ENCODE data around the gene C1QTNF6. TPM values are rescaled to one million over a fixed set of nuclear protein-coding genes. Genes with fewer than 3 reads are reported as not detected.

Gene C1QTNF6
- total and polyA plus RNA-seq, 4 donors = 3.1 to 4.5 (median 4.0) TPM

DNA sequence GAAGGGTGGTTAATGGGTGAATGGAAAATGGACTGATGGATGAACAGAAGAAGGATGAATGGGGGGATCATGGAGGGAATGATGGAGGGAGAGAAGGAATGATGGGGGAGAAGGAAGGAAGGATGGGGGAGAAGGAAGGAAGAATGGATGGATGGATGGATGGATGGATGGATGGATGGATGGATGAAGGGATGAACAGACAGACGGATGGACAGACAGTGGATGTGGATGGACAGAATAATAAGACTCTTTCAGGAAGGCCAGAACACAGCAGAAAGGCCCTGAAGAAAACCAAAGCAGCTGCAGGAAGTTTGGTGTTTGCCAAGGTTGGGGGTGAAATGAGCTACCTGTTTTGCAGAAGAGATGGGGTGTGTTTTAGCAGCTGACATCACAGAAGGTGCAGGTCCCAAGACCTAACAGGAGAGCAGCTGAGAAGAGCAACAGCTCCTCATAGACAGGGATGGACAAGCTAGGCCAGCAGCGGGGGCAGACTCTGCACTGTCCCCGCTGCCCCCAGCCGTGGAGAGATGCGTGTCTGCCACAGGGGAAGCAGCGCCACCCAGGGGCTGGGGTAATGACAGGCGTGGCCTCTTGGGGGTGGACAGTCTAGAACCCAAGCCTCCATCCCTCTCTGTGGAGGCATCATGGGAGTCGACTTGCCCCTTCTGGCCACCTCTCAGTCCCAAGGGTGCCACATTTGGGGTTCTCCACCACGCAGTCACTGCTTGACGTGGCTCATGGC lies 17.9 kb downstream of the C1QTNF6 start:
- peaks cover 4 to 21% (median 15%) of the 10 kb centered on the region in 4 donors for H3K4me1 ChIP-seq (ENCODE audit: control insufficient read depth in 4 of 4, insufficient read depth in 4 of 4, low read length in 3 of 4)
- no peak for TF ChIP-seq SP1 (IDR thresholded peaks at IDR 0.05)
- TF ChIP-seq JUND (IDR thresholded peaks at IDR 0.05) = no peak
- TF ChIP-seq, protein P1, sequence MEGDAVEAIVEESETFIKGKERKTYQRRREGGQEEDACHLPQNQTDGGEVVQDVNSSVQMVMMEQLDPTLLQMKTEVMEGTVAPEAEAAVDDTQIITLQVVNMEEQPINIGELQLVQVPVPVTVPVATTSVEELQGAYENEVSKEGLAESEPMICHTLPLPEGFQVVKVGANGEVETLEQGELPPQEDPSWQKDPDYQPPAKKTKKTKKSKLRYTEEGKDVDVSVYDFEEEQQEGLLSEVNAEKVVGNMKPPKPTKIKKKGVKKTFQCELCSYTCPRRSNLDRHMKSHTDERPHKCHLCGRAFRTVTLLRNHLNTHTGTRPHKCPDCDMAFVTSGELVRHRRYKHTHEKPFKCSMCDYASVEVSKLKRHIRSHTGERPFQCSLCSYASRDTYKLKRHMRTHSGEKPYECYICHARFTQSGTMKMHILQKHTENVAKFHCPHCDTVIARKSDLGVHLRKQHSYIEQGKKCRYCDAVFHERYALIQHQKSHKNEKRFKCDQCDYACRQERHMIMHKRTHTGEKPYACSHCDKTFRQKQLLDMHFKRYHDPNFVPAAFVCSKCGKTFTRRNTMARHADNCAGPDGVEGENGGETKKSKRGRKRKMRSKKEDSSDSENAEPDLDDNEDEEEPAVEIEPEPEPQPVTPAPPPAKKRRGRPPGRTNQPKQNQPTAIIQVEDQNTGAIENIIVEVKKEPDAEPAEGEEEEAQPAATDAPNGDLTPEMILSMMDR (IDR thresholded peaks at IDR 0.05; ENCODE audit: low read depth, low read length, missing input control) = no peak
- no peak for DNase-seq (ENCODE audit: low spot score)
- no peaks in the 10 kb centered on the region for H3K9me3 ChIP-seq (ENCODE audit: control insufficient read depth in 4 of 4, low read length in 3 of 4)
- no peaks in the 10 kb centered on the region for H3K36me3 ChIP-seq (ENCODE audit: control insufficient read depth in 4 of 4, insufficient read depth in 3 of 4, low read depth in 1 of 4, low read length in 3 of 4)
- 91% methylated on average over 10 of the region's 10 CpGs for WGBS
- H3K9ac ChIP-seq (ENCODE audit: low read depth in 1 of 2, low read length in 2 of 2) = no peak overlapping the region
- H3K4me3 ChIP-seq (ENCODE audit: low read depth in 1 of 3, low read length in 3 of 3) = no peak overlapping the region
- no peak overlapping the region for H3K27ac ChIP-seq (ENCODE audit: low read depth in 1 of 2, low read length in 2 of 2)
- no peaks in the 10 kb centered on the region for H3K27me3 ChIP-seq (ENCODE audit: control insufficient read depth in 4 of 4, insufficient read depth in 4 of 4, low read length in 3 of 4)

DNA sequence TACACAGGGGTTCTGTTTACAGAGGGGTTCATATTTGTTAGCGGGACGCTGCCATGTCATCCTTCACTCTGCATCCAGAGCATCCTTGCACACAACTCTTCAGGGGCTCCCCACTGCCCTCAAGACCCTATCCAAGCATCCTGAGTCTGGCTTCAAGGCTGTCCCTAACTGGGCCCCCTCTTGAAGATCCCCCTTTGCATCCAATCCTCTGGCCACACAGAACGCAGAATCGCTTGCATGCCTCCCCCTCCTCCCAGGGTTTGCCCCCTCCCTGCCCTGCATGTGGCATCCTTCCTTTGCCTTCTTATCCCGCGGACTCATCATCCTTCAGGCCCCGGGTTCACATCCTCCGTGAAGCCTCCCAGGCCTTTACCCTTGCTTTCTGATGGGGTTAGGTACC lies 18.6 kb downstream of the C1QTNF6 start:
- no peak overlapping the region for H3K4me3 ChIP-seq (ENCODE audit: low read depth in 1 of 3, low read length in 3 of 3)
- H3K9me3 ChIP-seq (ENCODE audit: control insufficient read depth in 4 of 4, low read length in 3 of 4) = no peaks in the 10 kb centered on the region
- no peaks in the 10 kb centered on the region for H3K36me3 ChIP-seq (ENCODE audit: control insufficient read depth in 4 of 4, insufficient read depth in 3 of 4, low read depth in 1 of 4, low read length in 3 of 4)
- no peaks in the 10 kb centered on the region for H3K27me3 ChIP-seq (ENCODE audit: control insufficient read depth in 4 of 4, insufficient read depth in 4 of 4, low read length in 3 of 4)
- WGBS = 84% methylated on average over 8 of the region's 8 CpGs
- TF ChIP-seq YY1 (IDR thresholded peaks at IDR 0.05) (no peak), FOXA1 (IDR thresholded peaks at IDR 0.05) (no peak), SP1 (IDR thresholded peaks at IDR 0.05) (no peak)
- TF ChIP-seq, protein P2, sequence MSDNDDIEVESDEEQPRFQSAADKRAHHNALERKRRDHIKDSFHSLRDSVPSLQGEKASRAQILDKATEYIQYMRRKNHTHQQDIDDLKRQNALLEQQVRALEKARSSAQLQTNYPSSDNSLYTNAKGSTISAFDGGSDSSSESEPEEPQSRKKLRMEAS (IDR thresholded peaks at IDR 0.05) = no peak
- DNase-seq (ENCODE audit: low spot score) = no peak
- H3K4me1 ChIP-seq (ENCODE audit: control insufficient read depth in 4 of 4, insufficient read depth in 4 of 4, low read length in 3 of 4) = peaks cover 4 to 21% (median 15%) of the 10 kb centered on the region in 4 donors
- no peak overlapping the region for H3K27ac ChIP-seq (ENCODE audit: low read depth in 1 of 2, low read length in 2 of 2)
- no peak overlapping the region for H3K9ac ChIP-seq (ENCODE audit: low read depth in 1 of 2, low read length in 2 of 2)

DNA sequence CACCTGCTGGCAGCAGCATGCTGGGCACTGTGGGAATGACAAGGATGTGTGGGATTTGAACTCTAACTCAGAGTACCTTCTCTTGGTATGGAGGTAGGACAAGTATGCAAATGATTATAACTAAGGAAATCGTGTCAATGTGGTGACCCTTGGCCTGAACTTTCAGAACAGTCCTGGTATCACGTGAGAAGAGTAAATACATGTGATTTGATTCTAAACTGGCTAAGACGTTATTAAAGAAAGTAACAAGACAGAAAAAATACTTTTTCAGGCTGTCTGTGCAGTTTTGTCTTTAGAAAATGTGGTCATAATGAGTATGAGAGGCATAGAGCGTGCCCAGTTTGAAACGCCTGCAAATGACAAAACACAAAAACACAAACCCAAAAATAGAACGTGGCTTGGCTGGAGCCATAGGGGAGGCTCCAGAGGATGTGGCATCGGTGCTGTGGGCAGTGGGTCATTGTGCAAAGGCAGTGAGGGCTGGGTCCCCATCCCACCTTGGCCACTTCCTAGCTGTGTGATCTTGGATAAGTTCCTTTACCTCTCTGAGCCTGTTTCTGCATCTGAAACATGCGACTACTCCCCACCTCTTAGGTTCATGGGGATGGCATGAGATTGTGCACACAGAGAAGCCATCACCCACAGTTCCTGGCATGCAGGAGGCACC lies 19.9 kb downstream of the C1QTNF6 start:
- peak overlapping the region in 1 of 2 donors; percentile 17 for H3K9ac ChIP-seq (ENCODE audit: low read depth in 1 of 2, low read length in 2 of 2)
- H3K36me3 ChIP-seq (ENCODE audit: control insufficient read depth in 4 of 4, insufficient read depth in 3 of 4, low read depth in 1 of 4, low read length in 3 of 4) = no peaks in the 10 kb centered on the region
- no peaks in the 10 kb centered on the region for H3K27me3 ChIP-seq (ENCODE audit: control insufficient read depth in 4 of 4, insufficient read depth in 4 of 4, low read length in 3 of 4)
- no peak overlapping the region for H3K4me3 ChIP-seq (ENCODE audit: low read depth in 1 of 3, low read length in 3 of 3)
- TF ChIP-seq HNF4A (conservative IDR thresholded peaks at IDR 0.05) (peak in 1 of 2 donors; percentile 59), NR2F2 (IDR thresholded peaks at IDR 0.05) (no peak), RXRA (IDR thresholded peaks at IDR 0.05) (peak in 1 of 2 donors; percentile 53)
- TF ChIP-seq, protein P2 (IDR thresholded peaks at IDR 0.05) = no peak
- TF ChIP-seq, protein P1 (IDR thresholded peaks at IDR 0.05; ENCODE audit: low read depth, low read length, missing input control) = no peak
- 30% methylated on average over 8 of the region's 8 CpGs for WGBS
- DNase-seq (ENCODE audit: low spot score) = no peak
- H3K27ac ChIP-seq (ENCODE audit: low read depth in 1 of 2, low read length in 2 of 2) = no peak overlapping the region
- H3K4me1 ChIP-seq (ENCODE audit: control insufficient read depth in 4 of 4, insufficient read depth in 4 of 4, low read length in 3 of 4) = peaks cover 4 to 21% (median 15%) of the 10 kb centered on the region in 4 donors
- no peaks in the 10 kb centered on the region for H3K9me3 ChIP-seq (ENCODE audit: control insufficient read depth in 4 of 4, low read length in 3 of 4)
